ENCODE results near the gene APLN.

The APLN gene

DNA sequence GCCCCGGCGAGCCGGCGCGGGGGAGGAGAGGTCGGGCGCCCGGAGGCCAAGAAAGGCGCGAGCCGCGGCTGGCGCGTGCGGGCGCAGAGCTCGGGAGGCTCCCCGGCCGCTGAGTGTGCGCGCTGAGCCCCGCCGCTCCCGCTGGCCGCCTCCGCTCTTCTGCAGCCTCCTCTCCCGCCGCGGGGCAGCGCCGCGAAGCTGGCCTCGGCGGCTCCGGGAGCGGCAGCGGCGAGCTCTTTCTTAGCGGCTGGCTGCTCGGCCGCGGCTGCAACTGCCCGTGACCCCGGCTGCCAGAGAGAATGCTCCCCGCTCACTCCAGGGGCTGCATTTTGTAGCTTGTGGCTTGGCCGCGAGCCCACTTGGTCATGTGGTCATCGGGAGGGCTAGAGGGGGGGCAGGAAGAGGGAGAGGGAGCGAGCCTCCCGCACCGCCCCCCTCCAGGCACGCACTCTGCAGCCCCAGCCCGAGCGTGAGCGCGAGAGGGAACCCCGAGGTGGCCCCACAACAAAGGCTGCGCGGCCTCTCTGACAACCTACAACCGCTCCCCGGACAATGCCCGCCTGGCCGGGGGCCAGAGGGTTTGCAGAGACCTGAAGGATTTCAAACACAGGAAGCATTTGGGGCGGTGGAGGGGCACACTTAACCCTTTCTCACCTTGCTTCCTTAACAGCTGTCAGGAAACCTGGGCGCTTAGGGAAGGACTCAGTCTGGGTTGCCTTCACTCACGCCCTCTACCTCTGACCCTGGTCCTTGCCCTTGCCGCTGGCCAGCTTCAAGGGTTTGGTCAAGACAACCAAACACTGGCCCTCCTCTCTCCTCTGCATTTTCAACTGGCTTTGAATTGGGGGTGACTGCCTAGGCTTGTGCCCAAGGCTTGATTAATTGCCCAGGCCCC, at the start of gene APLN:
Gene APLN (minus strand): TSS at position 305 of the 895 bp plus-strand sequence. CDS start 326 bp downstream, outside the sequence.
- DNase-seq: peak; percentile 36 to 64 (median 47)

DNA sequence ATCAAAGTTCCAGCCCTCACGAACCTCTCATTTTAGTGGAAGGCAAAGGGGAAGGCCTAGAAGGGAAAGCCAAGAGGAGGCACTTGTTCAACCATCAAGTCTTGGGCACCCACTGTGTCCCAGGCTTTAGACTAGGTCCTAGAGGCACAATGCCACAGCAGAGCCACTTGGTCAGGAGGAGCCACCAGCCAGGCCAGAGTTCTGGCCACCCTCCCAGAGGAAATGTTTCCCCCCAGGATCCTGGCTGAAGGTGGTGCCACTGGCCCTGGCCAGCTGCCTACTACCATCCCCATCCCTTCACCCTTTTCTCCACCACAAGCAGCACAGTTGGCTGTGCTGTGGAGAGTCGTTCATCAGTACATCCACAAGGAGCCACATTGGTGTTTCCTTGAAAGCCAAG, 49.7 kb upstream of the APLN start:
- DNase-seq: no peak

- DNase-seq: no peak
Measured at GRCh38 chrX:129701624-129702069, 46.9 kb upstream of the APLN start.

DNA sequence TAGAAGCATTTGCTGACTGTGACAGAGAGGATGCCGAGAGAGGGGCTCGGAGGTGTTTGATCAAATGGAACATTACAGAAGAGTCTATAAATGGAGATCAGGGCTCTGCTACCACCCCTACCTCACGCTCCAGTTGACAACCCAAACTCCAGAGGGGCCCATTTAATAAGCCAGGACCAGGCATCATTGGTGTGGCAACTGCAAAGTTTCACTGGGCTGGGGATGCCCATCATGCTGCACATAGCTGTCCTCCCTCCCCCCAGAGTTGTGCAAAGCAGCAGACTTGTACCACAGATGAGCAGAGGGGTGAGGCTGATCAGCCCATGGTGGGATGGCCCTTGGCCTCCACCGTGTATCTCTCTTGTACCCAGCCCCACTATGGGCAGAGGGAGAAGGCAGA, 45.8 kb upstream of the APLN start:
- DNase-seq: no peak

DNA sequence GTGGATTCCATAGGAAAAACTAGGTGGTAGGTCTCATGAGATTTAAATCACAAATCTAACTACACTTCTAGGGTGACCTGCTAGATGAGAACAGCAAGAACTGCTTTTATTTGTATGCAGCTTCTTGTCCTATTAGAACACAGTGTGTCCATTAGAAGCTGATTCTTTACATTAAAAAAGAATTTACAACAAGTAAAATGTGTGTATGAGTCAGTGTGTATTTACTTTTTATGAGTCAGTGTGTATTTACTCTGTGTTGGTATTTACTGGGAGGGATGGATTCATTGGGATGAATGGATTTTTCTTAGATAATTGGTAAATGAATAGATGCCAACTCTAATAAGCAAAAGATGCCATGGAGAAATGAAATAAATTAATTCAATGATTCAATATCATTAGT, 43.4 kb upstream of the APLN start:
- DNase-seq: no peak

DNA sequence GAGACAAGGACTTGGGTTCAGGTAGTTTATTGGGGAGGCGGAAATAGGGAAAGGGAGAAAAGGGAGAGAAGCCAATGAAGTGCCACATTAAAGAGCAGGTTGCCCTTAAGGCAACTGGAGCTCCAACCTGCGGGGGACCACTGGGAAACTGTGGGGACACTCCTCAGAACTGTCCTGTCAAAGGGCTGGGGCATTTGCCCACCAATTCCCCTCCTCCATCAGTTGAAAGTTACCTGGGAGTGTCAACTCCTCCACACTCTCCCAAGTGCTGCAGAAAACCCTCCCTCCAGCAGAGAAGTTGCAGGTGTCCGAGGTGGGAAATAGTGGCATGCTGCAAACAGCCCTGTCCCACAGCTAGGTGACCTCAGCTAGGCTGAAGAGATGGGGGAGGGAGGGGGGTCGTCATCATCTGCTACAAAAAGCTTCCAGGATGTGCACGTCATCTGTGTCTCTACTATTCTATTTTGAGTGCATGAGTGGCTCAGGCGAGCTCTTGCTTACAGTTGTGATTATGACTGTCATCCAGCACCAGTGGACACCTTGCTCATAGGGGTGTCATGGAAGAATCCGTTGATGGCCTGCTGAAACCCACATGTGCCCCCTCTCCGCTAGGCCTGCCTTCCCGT, 42.6 kb upstream of the APLN start:
- no peak for DNase-seq

DNA sequence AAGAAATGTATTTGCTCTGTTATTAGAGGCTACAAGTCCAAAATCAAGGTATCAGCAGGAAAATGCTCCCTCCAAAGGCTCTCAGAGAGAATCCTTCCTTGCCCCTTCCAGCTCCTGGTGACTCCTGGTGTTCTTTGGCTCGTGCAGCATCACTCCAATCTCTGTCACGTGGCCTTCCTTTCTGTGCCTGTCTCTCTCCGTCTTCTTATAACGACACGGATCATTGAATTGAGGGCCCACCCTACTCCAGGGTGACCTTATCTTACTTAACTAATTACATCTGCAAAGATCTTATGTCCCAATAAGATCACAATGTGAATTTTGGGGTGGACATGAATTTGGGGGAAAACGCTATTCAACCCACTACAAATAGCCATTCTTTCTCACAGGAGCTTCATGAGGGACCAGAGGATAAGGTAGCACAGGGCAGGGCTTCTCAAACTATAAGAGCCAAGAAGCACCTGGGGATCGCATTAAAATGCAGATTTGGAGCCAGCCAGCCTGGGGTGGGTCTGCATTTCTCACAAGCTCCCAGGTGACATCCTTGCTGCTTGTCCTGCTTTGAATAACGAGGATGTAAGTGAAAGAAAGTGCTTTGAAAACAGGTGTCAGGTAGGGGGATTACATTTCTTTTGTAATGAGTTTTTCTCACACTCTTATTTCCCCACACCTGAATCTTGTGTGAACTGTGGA, 41.9 kb upstream of the APLN start:
- no peak for DNase-seq

- no peak for DNase-seq
Measured at GRCh38 chrX:129695937-129696336, 41.2 kb upstream of the APLN start.

- DNase-seq: no peak
Measured at GRCh38 chrX:129695535-129695934, 40.8 kb upstream of the APLN start.

GRCh38 chrX:129694805-129695204, 40.0 kb upstream of the APLN start:
- DNase-seq: no peak

DNA sequence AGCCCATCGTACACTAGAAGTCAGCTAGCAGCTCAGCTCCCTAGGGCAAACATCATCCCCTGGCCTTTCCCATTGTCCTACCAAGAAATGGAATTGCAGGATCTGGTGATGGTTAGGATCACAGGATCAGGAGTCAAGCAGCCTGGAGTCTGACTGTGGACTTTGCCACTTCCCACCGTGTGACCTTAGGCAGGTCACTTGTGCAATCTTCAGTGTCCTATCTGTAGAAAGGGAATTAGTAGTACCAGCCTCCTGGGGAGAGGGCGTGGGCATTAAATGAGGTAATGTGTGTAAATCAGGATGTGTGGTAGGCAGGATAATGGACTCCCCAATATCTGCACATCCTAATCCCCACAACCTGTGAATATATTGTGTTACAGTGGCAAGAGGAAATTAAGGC, 38.6 kb upstream of the APLN start:
- peak; percentile 19 to 35 (median 24) for DNase-seq

DNA sequence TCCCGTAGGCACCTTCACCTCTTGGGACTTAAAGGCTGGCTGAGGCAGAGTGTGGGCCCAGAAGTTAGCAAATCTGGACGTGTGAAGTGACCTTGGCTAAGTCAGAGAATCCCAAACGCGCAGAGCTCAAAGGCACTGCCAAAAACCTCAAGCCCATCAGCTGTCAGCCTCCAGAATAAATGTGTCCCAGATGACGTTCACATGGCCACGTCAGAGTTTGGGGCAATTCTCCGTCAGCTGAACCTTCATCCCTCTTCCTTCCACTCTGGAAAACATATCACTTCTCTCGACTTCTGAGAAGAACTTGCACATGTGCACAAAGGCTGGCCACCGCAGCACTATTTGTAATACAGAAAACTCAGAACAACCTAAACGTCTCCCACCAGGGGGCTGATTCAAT, 35.7 kb upstream of the APLN start:
- DNase-seq: no peak

DNA sequence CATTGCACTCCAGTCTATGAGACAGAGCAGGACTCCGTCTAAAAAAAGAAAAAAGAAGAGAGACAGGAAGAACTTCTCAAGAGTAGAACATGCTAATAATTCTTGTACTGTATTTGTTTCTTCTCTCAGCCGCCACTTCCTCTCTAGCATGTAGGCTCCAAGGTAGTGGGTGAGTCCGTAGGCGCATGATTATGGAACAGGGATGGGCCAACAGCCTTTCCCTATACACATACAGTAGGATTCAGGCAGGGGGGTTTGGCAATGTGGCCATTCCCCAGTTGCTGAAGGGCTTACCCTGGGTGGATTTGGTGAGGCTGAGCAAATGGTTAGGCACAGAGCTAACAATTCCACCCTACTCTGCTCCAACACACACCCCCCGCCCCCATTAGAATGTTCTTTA, 35.0 kb upstream of the APLN start:
- DNase-seq: peak; percentile 21 to 65 (median 51)

- DNase-seq: no peak
Measured at GRCh38 chrX:129688097-129688496, 33.3 kb upstream of the APLN start.

DNA sequence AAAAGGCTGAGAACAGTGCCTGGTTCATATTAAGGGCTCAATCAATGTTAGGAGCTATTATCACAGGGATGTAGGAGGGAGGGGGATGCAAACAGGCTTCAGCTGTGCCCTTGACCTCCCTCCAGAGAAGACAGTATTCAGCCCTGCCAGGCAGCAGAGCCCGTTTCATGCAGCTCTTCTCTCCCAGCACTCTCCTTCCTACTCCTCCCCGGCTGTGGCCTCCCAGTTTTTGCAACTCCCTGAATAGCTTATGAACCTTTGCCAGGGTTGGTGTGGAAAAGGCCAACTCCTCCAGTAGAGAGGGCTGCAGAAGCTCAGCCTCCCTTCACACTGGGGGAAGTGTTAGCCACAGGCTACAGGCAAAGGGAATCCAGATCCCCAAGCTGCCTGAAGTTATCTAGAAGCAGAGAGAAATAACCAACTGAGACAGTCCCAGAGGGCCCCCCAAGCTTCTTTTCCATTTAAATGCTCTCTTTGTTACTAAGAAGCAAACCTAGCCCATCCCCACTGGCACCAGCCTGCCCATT, 31.7 kb upstream of the APLN start:
- no peak for DNase-seq

DNA sequence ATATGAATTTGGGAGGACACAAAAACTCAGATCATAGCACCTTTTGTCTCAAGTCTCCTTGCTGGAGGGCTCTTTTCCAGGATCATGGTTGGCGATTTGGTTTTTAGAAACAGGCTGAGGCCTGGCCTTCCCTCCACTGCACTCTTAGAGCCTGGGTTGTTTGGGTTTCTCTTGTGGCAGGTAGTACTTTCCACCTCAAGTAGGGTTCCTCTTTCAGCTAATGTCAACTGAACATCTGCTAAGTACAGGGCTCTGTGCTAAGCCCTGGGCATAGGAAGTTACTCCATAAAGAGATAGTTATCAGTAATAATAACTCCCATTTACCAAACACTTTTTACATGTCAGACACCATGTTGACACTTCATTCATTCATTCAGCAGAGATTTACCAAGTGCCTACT, 28.2 kb upstream of the APLN start:
- no peak for DNase-seq

DNA sequence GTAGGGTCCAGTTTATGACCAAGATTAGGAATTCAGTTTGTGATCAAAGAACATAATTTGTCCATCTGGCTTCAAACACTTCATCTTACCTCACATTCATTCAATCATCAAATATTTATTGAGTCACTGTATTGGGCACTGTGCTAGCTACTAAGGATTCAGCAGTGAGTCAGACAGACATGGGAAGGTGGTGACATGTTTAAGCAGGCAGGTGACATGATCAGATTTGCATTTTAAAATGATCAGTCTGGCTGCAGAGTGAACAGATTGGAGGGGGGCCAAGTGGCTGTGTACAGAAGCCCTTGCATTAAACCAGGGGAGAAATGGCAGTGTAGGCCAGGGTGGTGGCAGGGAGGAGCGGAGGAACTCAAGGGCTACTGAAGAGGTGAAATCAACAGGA, 25.1 kb upstream of the APLN start:
- no peak for DNase-seq

DNA sequence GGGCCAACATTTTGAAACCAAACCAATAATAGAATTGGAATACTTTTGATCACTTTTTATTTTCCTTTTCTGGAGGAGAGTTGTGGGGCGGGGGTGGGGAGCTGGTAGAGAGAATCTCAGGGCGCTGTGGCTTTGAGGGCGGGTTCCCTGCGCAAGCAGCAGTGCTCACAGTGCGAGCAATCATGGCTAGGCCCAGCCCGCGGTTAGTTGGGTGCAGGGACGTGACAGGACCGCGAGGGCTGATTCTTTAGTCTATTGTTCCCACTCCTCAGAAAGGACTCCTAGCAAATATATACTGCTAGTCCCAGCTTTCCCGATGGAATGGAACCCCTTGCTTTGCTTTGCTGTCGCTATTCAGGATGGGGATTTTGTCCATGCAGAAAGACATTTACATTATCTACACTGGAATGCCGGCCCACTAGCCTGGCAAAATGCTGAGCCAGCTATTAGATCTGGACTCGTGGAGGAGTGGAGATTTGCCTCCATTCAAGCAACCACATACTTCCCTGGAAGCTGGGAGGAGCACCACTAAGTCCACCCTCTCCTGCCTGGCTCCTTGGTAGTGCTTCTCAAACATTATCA, 23.9 kb upstream of the APLN start:
- peak in 1 of 3 donors; percentile 22 for DNase-seq

GRCh38 chrX:129667412-129667811, 12.7 kb upstream of the APLN start:
- DNase-seq: no peak

- DNase-seq: no peak
Measured at GRCh38 chrX:129665916-129666644, 11.3 kb upstream of the APLN start.

GRCh38 chrX:129663171-129663570, 8.4 kb upstream of the APLN start:
- DNase-seq: no peak

GRCh38 chrX:129661369-129661768, 6.6 kb upstream of the APLN start:
- DNase-seq: no peak

Data from suppressor macrophage treated with lipopolysaccharide for 1 hour (primary cell).